Activated CD4-positive, alpha-beta T cell treated with anti-CD3 and anti-CD28 coated beads for 1 hour (primary cell): ENCODE data around the gene LYPD4.
"Not testable (repeated sequence)": the region's sequence is repeated elsewhere in the genome, so short reads cannot be mapped to it uniquely, and the experiment has no call there.

Source experiments
- DNase-seq: peaks from one replicate; pipeline ENCODE4 v3.0.0-alpha.2; 2020

Gene LYPD4

GRCh38 chr19:41796362-41796761 lies 48.1 kb downstream of the LYPD4 start, which contains the start of gene CEACAM3:
CEACAM3 (plus strand) TSS chr19:41796587; CDS start chr19:41796678, 91 bp downstream.
- DNase-seq: no peak

GRCh38 chr19:41795031-41795461 lies 49.4 kb downstream of the LYPD4 start:
- DNase-seq: peak; percentile 33

GRCh38 chr19:41793414-41793727 lies 51.1 kb downstream of the LYPD4 start:
- no peak for DNase-seq

DNA sequence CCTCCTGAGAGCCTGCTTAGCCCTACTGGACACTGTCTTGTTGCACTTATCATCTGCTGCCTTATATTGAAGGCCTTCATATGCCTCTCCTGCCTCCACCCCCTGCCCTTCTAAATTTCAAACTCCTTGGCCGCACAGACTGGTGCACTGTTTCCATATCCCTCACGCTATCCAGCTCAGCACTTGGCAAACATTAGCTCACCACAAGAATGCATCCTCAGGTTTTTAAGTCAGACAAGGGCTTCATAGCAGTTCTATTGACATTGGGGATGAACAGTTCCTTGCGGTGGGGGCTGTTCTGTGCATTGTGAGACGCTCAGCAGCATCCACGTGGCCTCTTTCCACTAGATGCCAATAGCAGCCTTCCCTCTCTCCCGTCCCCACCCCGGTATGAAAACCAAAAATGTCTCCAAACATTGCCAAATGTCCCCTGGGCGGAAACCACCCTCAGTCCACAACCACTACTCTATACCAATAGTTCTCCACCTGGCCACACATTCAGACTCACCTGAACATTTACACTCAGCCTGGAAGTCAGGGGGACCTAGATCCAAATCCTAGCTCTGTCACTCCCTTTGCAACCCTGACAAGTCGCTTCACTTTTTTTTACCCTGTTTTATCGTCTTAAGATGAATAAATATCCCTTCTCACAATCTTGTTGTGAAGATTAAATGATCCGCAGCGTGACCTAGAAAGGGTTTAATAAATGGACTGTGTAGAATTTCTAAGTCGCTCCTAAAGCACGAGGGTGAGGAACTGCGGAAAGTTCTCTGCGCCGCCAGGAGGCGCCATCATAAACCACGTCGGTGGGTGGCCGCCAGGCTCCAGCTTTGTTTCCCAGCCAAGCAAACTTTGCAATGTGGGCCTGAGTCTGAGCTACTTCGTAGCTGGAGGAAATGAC lies 51.7 kb downstream of the LYPD4 start:
- DNase-seq: peak; percentile 13

GRCh38 chr19:41789053-41789452 lies 55.4 kb downstream of the LYPD4 start:
- DNase-seq: not testable (repeated sequence)

GRCh38 chr19:41788518-41788917 lies 56.0 kb downstream of the LYPD4 start:
- not testable (repeated sequence) for DNase-seq
